SW480 (cell line): ENCODE measurements around the gene CMKLR1.

ENCODE experiments used
- DNase-seq: peaks from one replicate; pipeline ENCODE4 v3.0.0-alpha.2; 2016; ENCODE audit warnings: low spot score

Gene CMKLR1

DNA sequence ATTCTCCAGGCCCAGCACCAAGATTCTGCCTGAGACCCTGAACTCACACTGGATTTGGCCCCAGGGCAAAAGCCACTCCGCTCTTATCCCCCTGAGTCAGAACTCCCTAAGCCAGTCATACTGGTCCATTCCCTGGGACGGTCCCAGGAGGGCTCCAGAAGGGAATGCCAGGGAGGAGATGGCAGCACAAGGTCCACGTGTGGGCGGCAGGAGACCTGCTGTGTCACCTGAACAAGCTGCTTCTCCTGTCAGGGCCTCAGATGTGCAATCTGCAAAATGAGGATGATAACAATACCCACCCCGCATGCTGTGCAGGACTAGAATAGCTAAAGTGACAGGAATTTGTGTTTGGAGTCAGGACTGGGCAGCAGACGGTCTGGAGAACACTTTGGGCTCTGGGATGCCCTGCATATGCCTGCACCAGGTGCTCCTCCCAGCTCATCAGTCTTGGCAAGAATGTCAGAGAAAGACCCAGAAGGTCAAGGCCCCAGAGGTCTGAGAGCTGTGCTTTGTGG is 40.3 kb downstream of the CMKLR1 start:
- DNase-seq: no peak

- DNase-seq: no peak
Observed at GRCh38 chr12:108297895-108298760, 41.0 kb downstream of the CMKLR1 start.

DNA sequence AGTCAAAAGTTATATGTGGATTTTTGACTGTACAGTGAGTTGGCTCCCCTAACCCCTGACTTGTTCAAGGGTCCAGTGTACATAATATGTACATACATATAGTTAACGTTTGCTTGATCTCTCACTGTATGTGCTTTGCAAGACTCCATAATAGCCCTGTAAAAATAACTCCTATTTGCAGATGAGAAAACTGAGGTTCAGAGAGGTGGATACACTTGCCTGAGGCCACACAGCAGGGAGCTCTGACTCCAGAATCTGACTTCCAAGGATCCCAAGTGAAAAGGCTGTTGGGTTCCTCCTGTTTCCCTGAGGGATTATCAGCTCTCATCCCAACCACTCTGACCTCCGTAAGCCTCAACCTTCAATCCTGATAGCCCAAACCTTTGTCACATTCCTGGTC is 41.7 kb downstream of the CMKLR1 start:
- no peak for DNase-seq

DNA sequence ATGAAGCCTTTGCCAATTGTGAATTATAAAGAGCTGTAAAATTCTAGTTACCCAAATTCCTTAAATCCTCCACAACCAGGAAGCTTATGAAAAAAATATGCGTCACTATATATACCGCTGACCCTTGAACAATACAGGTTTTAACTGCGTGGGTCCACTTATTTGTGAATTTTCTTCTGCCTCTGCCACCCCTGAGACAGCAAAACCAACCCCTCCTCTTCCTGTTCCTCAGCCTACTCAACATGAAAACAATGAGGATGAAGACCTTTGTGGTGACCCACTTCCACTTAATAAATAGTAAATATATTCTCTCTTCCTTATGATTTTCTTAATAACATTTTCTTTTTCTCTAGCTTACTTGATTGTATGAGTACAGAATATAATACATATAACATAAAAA is 42.2 kb downstream of the CMKLR1 start:
- DNase-seq: no peak

DNA sequence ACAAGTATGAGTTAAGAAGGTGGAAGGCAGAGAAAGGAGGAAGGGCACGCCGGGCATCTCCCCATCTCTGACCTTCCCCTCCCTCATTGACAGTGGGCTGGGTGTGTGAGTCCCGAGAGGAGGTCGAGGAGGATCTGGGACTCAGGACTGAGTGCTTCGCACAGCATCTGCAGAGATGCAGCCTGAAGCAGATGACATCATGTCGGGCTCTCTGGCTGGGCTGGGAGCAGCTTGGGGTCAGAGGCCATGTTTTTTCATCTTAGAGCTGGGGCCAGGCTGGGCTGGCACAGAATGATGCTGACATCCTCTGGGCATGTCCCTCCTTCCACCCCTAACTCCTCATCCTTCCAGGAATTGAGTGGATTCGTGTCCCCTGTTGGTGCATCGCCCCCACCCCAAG is 43.5 kb downstream of the CMKLR1 start:
- no peak for DNase-seq

DNA sequence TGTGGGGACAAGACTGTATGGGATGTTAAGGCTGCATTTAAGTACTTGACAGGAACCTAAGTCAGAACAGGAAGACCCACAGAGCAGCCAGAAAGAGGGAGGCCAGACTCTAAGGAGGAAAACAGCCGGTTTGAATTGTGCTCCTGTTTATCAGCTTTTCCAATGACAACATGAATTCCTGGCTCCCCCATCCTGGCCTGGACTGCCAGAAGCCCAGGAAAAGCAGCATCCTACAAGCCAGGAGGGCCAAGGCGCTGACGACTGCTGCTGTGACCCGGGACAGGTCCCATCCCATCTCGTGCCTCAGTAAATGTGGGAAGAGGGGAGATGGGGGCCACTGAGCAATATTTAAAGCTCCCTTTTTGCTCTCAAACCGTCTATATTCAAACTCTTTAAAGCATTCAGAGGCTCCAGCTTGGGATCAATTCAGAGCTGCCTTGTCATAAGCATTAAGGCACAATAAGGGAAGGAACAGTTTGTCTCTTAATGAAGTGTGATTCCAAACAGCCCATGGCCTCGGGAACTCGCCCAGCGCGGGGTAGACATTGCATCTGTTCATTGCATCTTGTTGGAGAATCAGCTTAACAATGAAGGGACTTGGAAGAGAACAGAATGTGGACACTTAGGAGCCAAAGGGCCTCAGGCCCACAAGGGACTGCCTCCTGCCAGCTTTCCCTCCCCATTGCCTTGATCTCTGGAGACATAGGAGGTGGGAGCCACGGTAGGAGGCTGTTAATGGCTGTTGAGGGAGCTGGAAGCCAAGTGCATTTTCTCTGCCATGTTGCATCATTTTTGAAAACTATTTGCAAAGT is 49.6 kb downstream of the CMKLR1 start:
- DNase-seq: no peak

DNA sequence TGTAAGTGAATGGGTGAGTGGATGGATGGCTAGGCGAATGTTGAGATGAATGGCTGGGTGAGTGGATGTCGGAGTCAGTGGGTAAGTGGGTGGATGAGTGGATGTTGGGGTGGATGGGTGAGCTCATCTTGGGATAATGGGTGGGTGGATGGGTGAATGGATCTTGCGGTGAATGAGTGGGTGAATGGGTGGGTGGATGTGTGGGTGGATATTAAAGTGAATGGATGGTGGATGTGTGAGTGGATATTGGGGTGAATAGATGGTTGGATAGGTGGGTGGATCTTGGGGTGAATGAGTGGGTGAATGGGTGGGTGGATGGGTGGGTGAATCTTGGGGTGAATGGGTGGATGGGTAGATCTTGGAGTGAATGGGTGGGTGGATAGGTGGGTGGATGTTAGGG is 51.9 kb downstream of the CMKLR1 start:
- no peak for DNase-seq

GRCh38 chr12:108285016-108285415 is 54.1 kb downstream of the CMKLR1 start:
- DNase-seq: no peak

GRCh38 chr12:108284163-108284562 is 54.9 kb downstream of the CMKLR1 start:
- no peak for DNase-seq

DNA sequence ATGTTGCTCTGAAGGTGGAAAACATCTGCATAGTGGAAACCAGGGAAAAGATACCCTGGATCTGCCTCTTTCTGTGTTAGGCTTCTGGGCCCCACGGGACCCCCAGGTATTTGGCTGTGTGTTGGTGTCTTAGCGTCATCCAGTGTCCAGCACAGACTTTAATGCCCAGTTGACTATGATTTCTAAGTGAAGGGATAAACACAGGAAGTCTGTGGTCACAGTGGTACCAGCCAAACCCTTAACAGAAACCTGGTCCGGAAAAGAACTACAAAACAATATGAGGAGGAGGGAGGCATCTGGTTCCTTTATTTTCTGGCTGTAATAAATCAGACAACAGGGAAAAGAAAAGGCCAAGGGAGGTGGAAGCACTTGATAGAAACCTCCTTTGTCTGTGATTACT is 56.4 kb downstream of the CMKLR1 start:
- no peak for DNase-seq

DNA sequence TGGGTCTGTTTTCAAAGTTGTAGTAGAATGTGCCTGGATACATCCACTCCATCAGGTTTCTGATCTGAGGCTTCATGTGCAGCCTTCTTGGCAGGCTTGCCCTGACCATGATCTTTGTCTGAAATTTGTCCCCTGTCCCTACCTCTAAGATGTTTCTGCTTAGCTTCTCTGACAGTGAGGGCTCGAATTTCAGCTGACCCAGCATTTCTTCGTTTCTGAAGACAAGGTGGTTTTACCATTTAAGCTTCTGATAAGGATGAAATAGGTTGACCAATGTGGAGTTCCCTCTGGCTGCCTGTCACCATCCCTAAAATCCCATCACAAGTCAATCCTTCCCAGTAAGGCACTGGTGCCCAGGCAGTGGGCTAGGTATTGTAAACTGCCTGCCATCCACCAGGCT is 57.0 kb downstream of the CMKLR1 start:
- DNase-seq: no peak

DNA sequence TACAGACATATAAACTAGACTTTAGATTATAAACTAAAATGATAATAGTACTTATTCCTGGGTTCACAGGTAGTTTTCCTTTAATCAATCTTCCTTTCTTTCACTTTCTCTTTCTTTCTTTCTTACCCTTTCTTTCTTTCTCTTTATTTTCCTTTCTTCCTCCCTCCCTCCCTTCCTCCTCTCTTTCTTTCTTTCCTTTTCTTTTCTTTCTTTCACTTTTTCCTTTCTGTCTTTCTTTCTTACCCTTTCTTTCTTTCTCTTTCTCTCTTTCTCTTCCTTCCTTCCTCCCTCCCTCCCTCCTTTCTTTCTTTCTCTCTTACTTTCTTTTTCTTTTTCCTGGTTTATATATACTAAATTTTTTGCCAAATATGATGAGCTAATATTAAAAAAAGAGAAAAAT is 61.5 kb downstream of the CMKLR1 start:
- DNase-seq: no peak

- DNase-seq: no peak
Observed at GRCh38 chr12:108273217-108273616, 65.9 kb downstream of the CMKLR1 start.

GRCh38 chr12:108271951-108272872 is 66.9 kb downstream of the CMKLR1 start:
- DNase-seq: no peak

DNA sequence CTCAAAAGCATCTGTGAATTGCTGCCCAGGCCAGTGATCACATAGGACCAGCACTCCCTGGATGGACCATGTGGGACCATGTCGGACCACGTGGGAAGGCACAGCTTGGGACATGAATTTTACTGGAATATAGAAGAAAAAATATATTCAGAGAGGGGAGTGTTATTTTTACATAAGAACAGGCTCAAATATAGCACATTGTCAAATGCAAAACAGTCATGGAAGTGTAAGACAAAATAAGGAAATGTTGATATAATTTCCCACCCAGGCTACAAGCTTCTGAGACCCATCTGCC is 68.3 kb downstream of the CMKLR1 start:
- no peak for DNase-seq

DNA sequence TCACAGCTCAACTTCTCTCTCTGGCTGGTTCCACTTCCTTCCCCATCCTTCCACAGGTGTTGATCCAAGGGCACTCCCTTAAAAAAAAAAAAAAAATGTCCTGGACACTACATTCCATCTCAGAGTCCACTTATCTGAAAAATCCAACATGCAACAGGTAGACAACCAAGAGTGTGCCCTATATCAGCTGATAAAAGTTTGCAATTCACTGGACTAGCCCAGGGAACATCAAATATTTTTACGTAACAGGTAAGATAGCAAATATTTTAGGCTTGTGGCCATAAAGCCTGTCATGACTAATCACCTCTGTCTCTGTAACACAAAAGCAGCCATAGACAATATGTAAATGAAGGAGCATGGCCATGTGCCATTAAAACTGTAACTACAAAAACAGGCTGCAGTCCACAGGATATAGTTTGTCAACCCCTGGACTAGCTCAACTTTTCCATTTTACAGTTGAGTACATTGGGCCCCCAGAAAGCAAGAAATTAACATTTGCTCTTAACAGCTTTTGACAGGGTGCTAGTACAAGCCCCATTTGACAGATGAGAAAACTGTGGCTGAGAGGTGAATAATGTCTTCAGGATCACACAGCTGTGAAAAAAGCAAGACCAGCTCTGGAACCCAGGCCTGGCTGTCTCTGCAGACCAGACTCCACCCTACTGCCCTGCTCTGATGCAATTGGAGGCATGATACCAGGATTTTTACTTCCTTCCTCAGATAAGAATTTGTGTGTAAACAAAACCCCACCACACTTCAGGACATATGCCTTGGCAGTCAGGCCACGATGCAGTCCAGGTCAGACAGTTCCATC is 68.9 kb downstream of the CMKLR1 start:
- peak; percentile 25 for DNase-seq

DNA sequence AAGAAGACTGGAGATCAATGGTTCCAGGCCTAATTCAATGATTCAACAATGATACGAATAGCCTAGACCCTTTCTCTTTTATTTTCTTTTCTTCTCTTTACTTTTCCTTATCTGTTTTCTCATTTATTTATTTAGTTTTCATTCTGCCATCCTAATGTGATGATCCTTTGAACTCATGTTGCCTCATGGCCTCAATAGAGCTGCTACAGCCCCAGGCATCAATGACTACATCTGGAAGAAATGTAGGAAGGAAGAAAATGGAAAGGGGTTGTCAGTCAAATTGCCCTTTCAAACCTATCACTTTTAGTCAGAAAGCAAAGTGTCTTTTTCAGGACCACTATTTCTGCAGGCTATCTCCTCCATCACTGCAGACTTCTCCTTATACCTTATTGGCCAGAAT is 69.9 kb downstream of the CMKLR1 start:
- DNase-seq: no peak

- no peak for DNase-seq
Observed at GRCh38 chr12:108268397-108268796, 70.7 kb downstream of the CMKLR1 start.

DNA sequence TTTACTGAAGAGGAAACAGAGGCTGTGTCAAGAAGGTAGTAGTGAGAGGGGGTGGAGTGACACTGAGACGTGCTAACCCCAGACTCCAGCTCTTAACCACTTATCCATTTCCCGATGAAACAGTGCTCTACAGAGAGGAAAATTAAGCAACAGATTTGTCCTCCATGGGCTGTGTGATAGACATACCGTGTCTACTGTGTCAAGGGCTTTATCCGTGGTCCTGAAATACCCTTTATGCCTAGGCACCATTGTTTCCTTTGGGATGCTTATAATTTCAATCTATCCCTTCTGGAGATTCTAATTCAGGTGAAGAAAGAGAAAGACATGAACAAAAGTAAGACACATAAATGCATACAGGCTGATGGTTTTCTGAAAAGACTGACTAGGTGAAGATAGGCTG is 71.7 kb downstream of the CMKLR1 start:
- no peak for DNase-seq

DNA sequence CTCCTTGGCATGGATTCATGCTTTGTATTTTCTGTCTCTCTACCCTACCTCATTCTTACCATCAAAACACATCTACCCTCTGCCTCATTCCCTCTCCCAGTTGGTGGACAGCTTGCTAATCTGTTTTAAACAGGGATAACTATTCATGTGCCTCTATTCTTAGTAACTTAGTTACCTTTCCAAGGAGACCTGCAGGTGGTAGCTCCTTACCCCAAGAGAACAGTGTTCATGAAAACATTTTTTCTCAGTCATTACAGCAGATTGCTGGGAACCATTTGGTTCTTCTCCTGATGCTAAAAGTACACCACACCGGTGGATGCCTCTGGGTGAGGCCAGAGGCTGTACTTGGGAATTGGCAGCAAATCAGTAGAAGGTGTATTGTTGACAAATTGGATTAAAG is 73.0 kb downstream of the CMKLR1 start:
- DNase-seq: no peak

DNA sequence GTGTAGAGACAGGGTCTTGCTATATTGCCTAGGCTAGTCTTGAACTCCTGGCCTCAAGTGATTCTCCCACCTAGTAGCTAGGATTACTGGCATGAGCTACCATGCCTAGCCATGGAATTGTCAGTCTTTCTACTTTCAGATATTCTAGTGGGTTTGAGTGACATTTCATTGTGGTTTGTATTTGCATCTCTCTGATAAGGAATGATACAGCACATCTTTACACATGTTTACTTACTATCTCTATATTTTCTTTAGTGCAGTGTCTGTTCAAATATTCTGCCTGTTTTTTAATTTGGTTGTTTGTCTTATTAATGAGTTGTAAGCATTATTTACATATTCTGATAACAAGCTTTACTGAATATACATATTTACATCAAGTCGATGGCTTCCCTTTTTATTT is 73.6 kb downstream of the CMKLR1 start:
- no peak for DNase-seq
